GM12873 (cell line): Measurements from ENCODE around the gene USF3.

Experiments
- CTCF ChIP-seq: IDR thresholded peaks from 2 replicates; pipeline ENCODE4 v1.5.1; 2012; ENCODE audit warnings: low read depth, mild to moderate bottlenecking, moderate library complexity, low read length, control low read depth; ENCODE audit not compliant: insufficient read depth; ENCODE audit errors: missing control alignments

Gene USF3

GRCh38 chr3:113717818-113718217 lies 21.4 kb upstream of the USF3 start:
- no peak for TF ChIP-seq CTCF

GRCh38 chr3:113717308-113717707 lies 20.9 kb upstream of the USF3 start:
- no peak for TF ChIP-seq CTCF

GRCh38 chr3:113714702-113715101 lies 18.3 kb upstream of the USF3 start:
- no peak for TF ChIP-seq CTCF

- TF ChIP-seq CTCF: no peak
Measured at GRCh38 chr3:113712129-113712528, 15.7 kb upstream of the USF3 start.

GRCh38 chr3:113707835-113708234 lies 11.4 kb upstream of the USF3 start:
- no peak for TF ChIP-seq CTCF

GRCh38 chr3:113698956-113699355 lies 2.5 kb upstream of the USF3 start:
- no peak for TF ChIP-seq CTCF

GRCh38 chr3:113698213-113698742 lies 1.8 kb upstream of the USF3 start:
- no peak for TF ChIP-seq CTCF
